Measurements from ENCODE around the gene PSMC3IP.

Gene PSMC3IP

GRCh38 chr17:42537826-42538451 is 39.6 kb downstream of the PSMC3IP start:
- no peak for DNase-seq (ENCODE audit: low read depth)

- no peak for DNase-seq (ENCODE audit: low read depth)
Observed at GRCh38 chr17:42537156-42537805, 40.2 kb downstream of the PSMC3IP start.

- DNase-seq (ENCODE audit: low read depth), result peak; percentile 79
Observed at GRCh38 chr17:42536372-42537155, 41.0 kb downstream of the PSMC3IP start.

GRCh38 chr17:42536048-42536371 is 41.5 kb downstream of the PSMC3IP start, which contains the start of gene NAGLU:
Gene NAGLU, plus strand, starts transcription at chr17:42536241. Its CDS starts 32 bp downstream, at chr17:42536273.
- DNase-seq (ENCODE audit: low read depth), result peak; percentile 83

- DNase-seq (ENCODE audit: low read depth), result no peak
Observed at GRCh38 chr17:42535155-42536047, 42.1 kb downstream of the PSMC3IP start.

- no peak for DNase-seq (ENCODE audit: low read depth)
Observed at GRCh38 chr17:42531455-42532354, 45.8 kb downstream of the PSMC3IP start.

- no peak for DNase-seq (ENCODE audit: low read depth)
Observed at GRCh38 chr17:42530952-42531454, 46.5 kb downstream of the PSMC3IP start.

- no peak for DNase-seq (ENCODE audit: low read depth)
Observed at GRCh38 chr17:42529061-42529460, 48.5 kb downstream of the PSMC3IP start.

- DNase-seq (ENCODE audit: low read depth), result no peak
Observed at GRCh38 chr17:42527932-42528331, 49.6 kb downstream of the PSMC3IP start.

- DNase-seq (ENCODE audit: low read depth), result no peak
Observed at GRCh38 chr17:42526031-42526444, 51.5 kb downstream of the PSMC3IP start.

- no peak for DNase-seq (ENCODE audit: low read depth)
Observed at GRCh38 chr17:42525221-42525620, 52.3 kb downstream of the PSMC3IP start.

- no peak for DNase-seq (ENCODE audit: low read depth)
Observed at GRCh38 chr17:42522798-42523278, 54.7 kb downstream of the PSMC3IP start.

Data from CMK (cell line).